ENCODE results near the gene WRAP73.

WRAP73 gene

DNA sequence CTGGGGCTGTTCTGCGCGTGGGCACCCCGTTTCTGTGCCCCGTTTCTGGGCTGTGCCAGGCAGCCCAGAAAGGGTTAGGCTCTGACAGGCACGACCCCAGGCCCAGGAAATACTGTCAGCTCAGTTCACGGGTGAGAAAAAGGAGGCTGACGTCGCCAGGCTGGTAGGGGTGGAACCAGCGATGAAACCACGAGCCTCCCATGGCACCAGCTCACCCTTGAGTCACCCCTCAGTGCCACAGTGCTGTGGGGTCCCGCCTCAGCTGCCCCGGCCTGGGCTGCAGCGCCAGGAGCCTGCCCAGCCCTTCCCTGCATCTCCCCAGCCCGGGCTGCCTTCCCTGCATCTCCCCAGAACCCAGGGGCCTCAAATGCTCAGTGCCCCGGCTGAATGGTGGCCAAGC, 50.1 kb downstream of the WRAP73 start:
- Histone ChIP-seq H3K27me3 (ENCODE audit: control insufficient read depth in 1 of 2, insufficient read depth in 2 of 2, low read length in 2 of 2) (peaks cover 0 to 3% of the 10 kb centered on the region in 2 donors), H3K4me3 (ENCODE audit: low read length in 2 of 2) (no peak overlapping the region), H3K9me3 (ENCODE audit: control insufficient read depth in 2 of 2, low read length in 2 of 2) (no peaks in the 10 kb centered on the region), H3K27ac (ENCODE audit: low read length) (no peak overlapping the region), H3K36me3 (ENCODE audit: control insufficient read depth in 2 of 2, insufficient read depth in 2 of 2, low read length in 2 of 2) (no peaks in the 10 kb centered on the region), H3K4me1 (ENCODE audit: control insufficient read depth, insufficient read depth, low read length) (peaks cover 9% of the 10 kb centered on the region), H3K9ac (ENCODE audit: low read length in 2 of 2) (no peak overlapping the region)

DNA sequence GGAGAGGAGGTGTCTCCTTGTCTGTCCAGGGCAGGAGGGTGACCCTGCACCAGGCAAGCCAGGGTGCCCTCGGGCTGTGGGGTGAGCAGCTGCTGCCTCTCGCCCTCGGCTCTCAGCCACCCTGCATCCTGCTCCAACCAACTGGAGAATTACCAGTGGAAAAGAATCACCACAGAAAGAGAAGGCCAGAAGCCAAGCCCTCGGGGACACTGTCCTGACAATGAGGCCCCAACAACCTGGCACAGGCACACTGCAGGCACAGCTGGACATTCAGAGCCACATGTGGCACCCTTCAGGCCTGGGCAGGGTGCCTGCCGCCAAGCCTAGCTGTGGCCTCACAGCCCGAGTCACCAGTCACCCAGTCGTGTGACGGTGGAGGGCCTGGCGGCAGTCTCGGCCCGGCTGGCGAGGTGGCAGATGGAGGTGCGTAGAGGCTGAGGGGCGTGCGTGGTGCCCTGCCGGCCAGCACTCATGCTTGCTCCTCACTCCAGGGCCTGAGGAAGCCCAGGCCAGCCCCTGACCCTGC, 50.6 kb downstream of the WRAP73 start:
- H3K4me3 ChIP-seq (ENCODE audit: low read length in 2 of 2), result no peak overlapping the region
- no peak overlapping the region for H3K9ac ChIP-seq (ENCODE audit: low read length in 2 of 2)
- no peak overlapping the region for H3K27ac ChIP-seq (ENCODE audit: low read length)
- H3K27me3 ChIP-seq (ENCODE audit: control insufficient read depth in 1 of 2, insufficient read depth in 2 of 2, low read length in 2 of 2), result peaks cover 0 to 2% of the 10 kb centered on the region in 2 donors
- peaks cover 9% of the 10 kb centered on the region for H3K4me1 ChIP-seq (ENCODE audit: control insufficient read depth, insufficient read depth, low read length)
- H3K9me3 ChIP-seq (ENCODE audit: control insufficient read depth in 2 of 2, low read length in 2 of 2), result no peaks in the 10 kb centered on the region
- H3K36me3 ChIP-seq (ENCODE audit: control insufficient read depth in 2 of 2, insufficient read depth in 2 of 2, low read length in 2 of 2), result no peaks in the 10 kb centered on the region

DNA sequence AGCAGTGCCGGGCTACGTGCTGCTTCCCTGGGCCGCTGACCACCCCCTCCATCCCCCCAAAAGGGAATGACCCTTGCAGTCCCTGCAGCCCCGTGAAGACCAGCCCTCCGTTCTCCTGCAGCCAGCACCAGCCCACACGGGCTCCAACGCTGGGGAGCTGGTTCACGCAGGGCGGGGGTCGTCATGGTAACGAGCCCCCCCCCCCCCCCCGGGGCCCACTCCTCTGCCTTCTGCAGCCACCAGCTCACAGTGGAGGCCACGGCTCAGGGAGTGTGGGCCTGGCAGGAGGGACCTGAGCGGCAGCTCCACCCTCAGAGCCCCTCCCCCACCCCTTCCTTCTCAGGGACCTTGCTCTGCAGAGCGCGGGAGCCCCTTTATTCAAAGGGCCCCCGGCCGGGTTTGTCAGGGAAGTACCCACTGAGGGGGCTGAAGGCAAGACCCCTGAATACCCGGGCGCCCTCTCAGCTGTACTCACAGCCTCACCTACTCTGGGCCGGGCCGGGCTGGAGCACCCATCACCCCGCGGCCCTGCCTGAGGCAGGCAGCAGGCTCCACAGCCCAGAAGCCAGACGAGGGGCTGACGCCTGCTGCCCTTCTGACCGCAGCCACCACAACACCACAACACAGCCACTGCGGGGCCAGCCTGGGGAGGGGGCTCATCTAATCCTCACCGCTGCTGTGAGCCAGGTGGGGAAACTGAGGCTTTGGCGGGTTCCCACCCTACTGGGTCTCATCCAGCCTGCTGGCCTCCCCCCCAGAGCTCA, 51.2 kb downstream of the WRAP73 start:
- H3K27ac ChIP-seq (ENCODE audit: low read length), result no peak overlapping the region
- H3K36me3 ChIP-seq (ENCODE audit: control insufficient read depth in 2 of 2, insufficient read depth in 2 of 2, low read length in 2 of 2), result no peaks in the 10 kb centered on the region
- H3K9me3 ChIP-seq (ENCODE audit: control insufficient read depth in 2 of 2, low read length in 2 of 2), result no peaks in the 10 kb centered on the region
- H3K4me1 ChIP-seq (ENCODE audit: control insufficient read depth, insufficient read depth, low read length), result peaks cover 9% of the 10 kb centered on the region
- H3K27me3 ChIP-seq (ENCODE audit: control insufficient read depth in 1 of 2, insufficient read depth in 2 of 2, low read length in 2 of 2), result no peaks in the 10 kb centered on the region
- peak overlapping the region in 1 of 2 donors; percentile 47 for H3K4me3 ChIP-seq (ENCODE audit: low read length in 2 of 2)
- no peak overlapping the region for H3K9ac ChIP-seq (ENCODE audit: low read length in 2 of 2)

DNA sequence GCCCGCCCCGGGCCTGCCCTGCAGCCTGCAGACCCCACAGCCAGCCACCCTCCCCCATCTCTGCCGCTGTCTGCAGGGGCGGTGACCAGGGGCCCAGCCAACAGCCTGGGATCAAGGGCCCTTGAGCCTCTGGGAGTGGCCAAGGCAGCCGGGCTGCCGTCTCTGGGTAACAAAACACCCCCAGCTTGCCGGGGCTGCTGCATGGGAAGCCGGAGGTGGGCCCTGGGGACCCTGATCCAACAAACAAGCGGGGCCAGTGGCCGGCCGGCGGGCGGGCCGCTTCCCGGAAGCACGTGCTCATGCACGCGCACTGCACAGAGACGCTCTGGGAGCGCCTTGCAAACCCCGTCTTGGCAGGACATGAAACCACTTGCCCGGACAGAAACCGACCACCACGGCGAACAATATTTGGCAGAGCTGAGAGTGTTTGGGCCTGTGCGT, 51.8 kb downstream of the WRAP73 start:
- peak overlapping the region in 1 of 2 donors; percentile 47 for H3K4me3 ChIP-seq (ENCODE audit: low read length in 2 of 2)

DNA sequence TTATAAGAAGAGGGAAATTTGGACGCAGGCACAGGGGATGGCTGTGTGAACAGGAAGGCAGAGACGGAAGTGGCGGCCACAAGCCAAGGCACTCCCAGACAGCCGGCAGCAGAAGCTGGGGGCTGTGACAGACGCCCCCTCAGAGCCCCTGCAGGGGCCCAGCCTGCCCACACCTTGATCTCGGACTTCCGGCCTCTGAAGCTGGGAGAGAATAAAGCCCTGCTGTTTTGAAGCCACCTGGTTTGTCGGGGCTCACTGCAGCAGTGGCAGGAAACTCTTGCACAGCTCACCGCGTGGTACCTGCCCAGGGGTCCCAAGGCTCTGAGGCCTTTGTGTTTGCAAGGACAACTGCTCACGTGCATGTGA, 52.3 kb downstream of the WRAP73 start:
- Histone ChIP-seq H3K27ac (ENCODE audit: low read length) (no peak overlapping the region), H3K9me3 (ENCODE audit: control insufficient read depth in 2 of 2, low read length in 2 of 2) (no peaks in the 10 kb centered on the region), H3K9ac (ENCODE audit: low read length in 2 of 2) (no peak overlapping the region), H3K4me1 (ENCODE audit: control insufficient read depth, insufficient read depth, low read length) (peaks cover 9% of the 10 kb centered on the region), H3K4me3 (ENCODE audit: low read length in 2 of 2) (no peak overlapping the region), H3K36me3 (ENCODE audit: control insufficient read depth in 2 of 2, insufficient read depth in 2 of 2, low read length in 2 of 2) (no peaks in the 10 kb centered on the region), H3K27me3 (ENCODE audit: control insufficient read depth in 1 of 2, insufficient read depth in 2 of 2, low read length in 2 of 2) (no peaks in the 10 kb centered on the region)

More for the DNA sequence above, 51.8 kb downstream of the WRAP73 start:
- peaks cover 9% of the 10 kb centered on the region for H3K4me1 ChIP-seq (ENCODE audit: control insufficient read depth, insufficient read depth, low read length)
- H3K36me3 ChIP-seq (ENCODE audit: control insufficient read depth in 2 of 2, insufficient read depth in 2 of 2, low read length in 2 of 2), result no peaks in the 10 kb centered on the region
- H3K9me3 ChIP-seq (ENCODE audit: control insufficient read depth in 2 of 2, low read length in 2 of 2), result no peaks in the 10 kb centered on the region
- H3K27ac ChIP-seq (ENCODE audit: low read length), result no peak overlapping the region
- no peaks in the 10 kb centered on the region for H3K27me3 ChIP-seq (ENCODE audit: control insufficient read depth in 1 of 2, insufficient read depth in 2 of 2, low read length in 2 of 2)
- H3K9ac ChIP-seq (ENCODE audit: low read length in 2 of 2), result no peak overlapping the region

DNA sequence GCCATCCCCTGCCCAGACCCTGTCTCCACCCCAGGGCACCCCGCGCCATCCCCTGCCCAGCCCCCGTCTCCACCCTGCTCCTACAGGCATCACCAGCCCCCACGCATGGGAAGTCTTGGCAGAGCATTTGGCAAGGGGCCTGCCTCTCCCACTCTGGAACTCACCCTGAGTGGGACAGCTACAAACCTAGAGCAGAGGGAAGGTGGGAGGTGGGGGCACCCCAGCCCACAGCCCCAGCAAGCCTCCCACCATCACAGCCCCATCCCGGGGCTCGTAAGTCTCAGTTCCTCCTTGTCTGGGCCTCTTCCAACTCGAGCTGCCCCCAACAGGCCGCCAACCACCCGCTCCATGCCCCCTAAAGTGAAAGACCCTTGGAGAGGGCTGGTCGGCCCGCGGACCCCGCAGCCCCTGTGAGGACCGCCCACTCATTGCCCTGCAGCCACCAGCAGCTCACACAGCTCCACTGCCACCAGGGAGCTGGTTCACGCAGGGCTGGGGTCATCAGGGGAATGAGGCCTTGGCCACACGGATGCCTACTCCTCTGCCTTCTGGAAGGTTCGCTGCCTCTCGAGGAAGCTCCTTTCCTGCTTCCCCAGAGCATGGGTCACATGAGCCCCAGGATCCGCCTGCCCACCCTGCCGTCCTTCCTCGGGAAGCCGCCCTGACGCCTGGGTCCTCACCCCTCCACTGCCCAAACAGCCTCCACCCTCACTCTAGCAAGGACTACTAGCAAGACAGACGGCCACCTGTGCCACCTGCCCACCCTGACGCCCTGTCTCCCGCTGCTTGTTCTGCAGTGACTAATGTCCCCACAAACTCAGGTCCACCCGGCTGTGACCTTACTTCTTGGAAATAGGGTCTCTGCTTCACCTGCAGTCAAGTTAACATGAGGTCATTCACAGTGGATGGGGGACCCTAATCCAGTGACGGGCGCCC, 53.0 kb downstream of the WRAP73 start:
- Histone ChIP-seq H3K36me3 (ENCODE audit: control insufficient read depth in 2 of 2, insufficient read depth in 2 of 2, low read length in 2 of 2) (no peaks in the 10 kb centered on the region), H3K27ac (ENCODE audit: low read length) (no peak overlapping the region), H3K9me3 (ENCODE audit: control insufficient read depth in 2 of 2, low read length in 2 of 2) (no peaks in the 10 kb centered on the region), H3K4me3 (ENCODE audit: low read length in 2 of 2) (no peak overlapping the region), H3K4me1 (ENCODE audit: control insufficient read depth, insufficient read depth, low read length) (peaks cover 9% of the 10 kb centered on the region), H3K27me3 (ENCODE audit: control insufficient read depth in 1 of 2, insufficient read depth in 2 of 2, low read length in 2 of 2) (no peaks in the 10 kb centered on the region), H3K9ac (ENCODE audit: low read length in 2 of 2) (no peak overlapping the region)

DNA sequence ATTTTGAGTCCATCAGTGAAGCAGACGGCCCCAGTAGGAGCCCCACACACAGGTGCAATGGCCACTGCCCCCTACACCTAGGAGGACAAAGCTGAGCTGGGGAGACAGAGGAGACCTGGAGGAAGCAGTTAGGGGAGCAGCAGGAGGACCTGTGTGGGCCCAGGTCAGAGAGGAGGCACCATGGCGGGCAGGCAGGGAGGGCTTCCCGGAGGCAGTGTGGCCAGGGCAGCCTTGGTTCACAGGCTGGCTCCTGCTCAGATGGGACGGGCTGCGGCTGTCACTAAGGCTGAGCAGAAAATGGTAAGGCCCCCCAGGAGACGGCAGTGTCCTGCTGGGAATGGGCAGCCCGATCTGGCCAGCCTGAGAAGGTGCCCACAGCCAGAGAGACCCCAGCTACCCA, 54.0 kb downstream of the WRAP73 start:
- Histone ChIP-seq H3K36me3 (ENCODE audit: control insufficient read depth in 2 of 2, insufficient read depth in 2 of 2, low read length in 2 of 2) (no peaks in the 10 kb centered on the region), H3K27ac (ENCODE audit: low read length) (no peak overlapping the region), H3K4me3 (ENCODE audit: low read length in 2 of 2) (no peak overlapping the region), H3K9me3 (ENCODE audit: control insufficient read depth in 2 of 2, low read length in 2 of 2) (no peaks in the 10 kb centered on the region), H3K4me1 (ENCODE audit: control insufficient read depth, insufficient read depth, low read length) (peaks cover 9% of the 10 kb centered on the region), H3K27me3 (ENCODE audit: control insufficient read depth in 1 of 2, insufficient read depth in 2 of 2, low read length in 2 of 2) (no peaks in the 10 kb centered on the region), H3K9ac (ENCODE audit: low read length in 2 of 2) (no peak overlapping the region)

DNA sequence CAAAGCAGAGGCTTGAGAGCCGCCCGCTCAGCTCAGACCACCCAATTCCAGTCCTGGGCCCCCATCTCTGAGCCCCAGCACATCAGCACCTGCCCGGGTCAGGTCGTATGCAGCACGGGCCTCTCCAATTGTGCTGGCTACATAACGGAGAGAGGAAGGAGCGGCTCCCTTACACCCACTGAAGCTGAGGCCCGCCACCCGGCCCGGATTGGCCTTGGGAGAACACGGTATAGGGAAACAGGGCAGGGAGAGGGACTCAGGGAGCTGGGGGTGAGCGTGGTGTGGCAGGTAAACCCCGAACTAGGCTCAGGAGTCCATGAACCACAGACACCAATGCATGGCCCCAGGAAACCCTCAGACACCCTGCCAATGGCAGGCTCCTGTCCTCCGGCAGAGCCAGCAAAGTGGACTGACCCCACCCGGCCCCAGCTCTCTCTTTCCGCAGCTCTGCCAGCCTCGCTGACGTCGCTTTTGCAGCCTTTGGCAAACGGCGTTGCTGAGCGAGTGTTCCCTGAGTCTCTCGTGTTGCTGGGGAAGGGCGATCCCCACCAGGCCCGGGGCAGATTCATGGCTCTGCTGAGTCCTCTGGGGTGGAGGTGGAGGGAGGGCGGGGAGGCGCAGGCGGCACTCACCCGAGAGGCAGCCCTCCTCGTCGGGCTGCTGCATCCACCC, 55.1 kb downstream of the WRAP73 start:
- Histone ChIP-seq H3K9me3 (ENCODE audit: control insufficient read depth in 2 of 2, low read length in 2 of 2) (no peaks in the 10 kb centered on the region), H3K27ac (ENCODE audit: low read length) (no peak overlapping the region), H3K27me3 (ENCODE audit: control insufficient read depth in 1 of 2, insufficient read depth in 2 of 2, low read length in 2 of 2) (no peaks in the 10 kb centered on the region), H3K36me3 (ENCODE audit: control insufficient read depth in 2 of 2, insufficient read depth in 2 of 2, low read length in 2 of 2) (no peaks in the 10 kb centered on the region), H3K4me1 (ENCODE audit: control insufficient read depth, insufficient read depth, low read length) (peaks cover 9% of the 10 kb centered on the region), H3K9ac (ENCODE audit: low read length in 2 of 2) (no peak overlapping the region), H3K4me3 (ENCODE audit: low read length in 2 of 2) (no peak overlapping the region)

DNA sequence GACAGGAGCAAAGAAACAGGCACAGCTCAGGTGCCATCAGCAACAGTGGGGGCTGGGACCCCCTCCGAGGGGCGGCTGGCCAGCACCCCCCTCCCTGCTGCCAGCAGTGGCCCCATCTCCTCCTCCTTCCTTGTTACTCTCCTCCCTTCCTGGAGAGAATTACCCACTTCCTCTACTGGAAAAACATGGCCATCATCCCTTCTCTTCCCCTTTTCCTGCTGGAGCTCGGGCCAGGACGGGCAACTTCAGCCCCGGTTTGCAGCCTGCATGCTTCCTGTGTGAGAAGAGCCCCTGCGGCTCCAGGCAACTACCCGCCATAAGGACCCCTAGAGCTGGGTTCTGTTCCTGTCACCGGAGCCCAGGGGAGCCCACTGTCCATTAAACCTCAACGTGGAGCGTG, 56.2 kb downstream of the WRAP73 start:
- no peaks in the 10 kb centered on the region for H3K9me3 ChIP-seq (ENCODE audit: control insufficient read depth in 2 of 2, low read length in 2 of 2)
- H3K4me3 ChIP-seq (ENCODE audit: low read length in 2 of 2), result no peak overlapping the region
- H3K27me3 ChIP-seq (ENCODE audit: control insufficient read depth in 1 of 2, insufficient read depth in 2 of 2, low read length in 2 of 2), result no peaks in the 10 kb centered on the region
- H3K9ac ChIP-seq (ENCODE audit: low read length in 2 of 2), result no peak overlapping the region
- peaks cover 8% of the 10 kb centered on the region for H3K4me1 ChIP-seq (ENCODE audit: control insufficient read depth, insufficient read depth, low read length)
- H3K27ac ChIP-seq (ENCODE audit: low read length), result no peak overlapping the region
- H3K36me3 ChIP-seq (ENCODE audit: control insufficient read depth in 2 of 2, insufficient read depth in 2 of 2, low read length in 2 of 2), result no peaks in the 10 kb centered on the region

DNA sequence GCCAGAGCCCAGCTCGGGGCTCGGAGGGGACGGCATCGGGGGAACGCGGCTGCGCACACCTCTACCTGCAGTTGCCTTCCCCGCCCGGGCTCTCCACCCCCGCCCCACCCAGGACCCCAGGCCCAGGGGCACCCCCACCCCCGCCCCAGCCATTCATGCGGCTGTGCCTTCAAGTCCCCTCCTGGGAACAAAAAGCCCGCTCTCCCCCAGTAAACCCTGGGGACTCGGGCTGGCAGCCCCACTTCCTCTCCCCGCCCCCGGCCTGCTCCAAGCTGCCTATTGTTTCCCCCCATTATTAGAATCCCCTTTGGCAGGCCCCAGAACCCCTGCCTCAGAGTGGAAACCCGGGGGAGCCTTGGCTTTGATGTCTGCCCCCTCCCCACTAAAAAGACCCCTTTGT, 56.6 kb downstream of the WRAP73 start:
- H3K27ac ChIP-seq (ENCODE audit: low read length), result no peak overlapping the region
- H3K27me3 ChIP-seq (ENCODE audit: control insufficient read depth in 1 of 2, insufficient read depth in 2 of 2, low read length in 2 of 2), result no peaks in the 10 kb centered on the region
- H3K9me3 ChIP-seq (ENCODE audit: control insufficient read depth in 2 of 2, low read length in 2 of 2), result no peaks in the 10 kb centered on the region
- H3K4me1 ChIP-seq (ENCODE audit: control insufficient read depth, insufficient read depth, low read length), result peaks cover 4% of the 10 kb centered on the region
- no peak overlapping the region for H3K4me3 ChIP-seq (ENCODE audit: low read length in 2 of 2)
- no peaks in the 10 kb centered on the region for H3K36me3 ChIP-seq (ENCODE audit: control insufficient read depth in 2 of 2, insufficient read depth in 2 of 2, low read length in 2 of 2)
- no peak overlapping the region for H3K9ac ChIP-seq (ENCODE audit: low read length in 2 of 2)
